AG04450 (cell line): ENCODE data around the gene LATS2. TPM values are rescaled to one million over a fixed set of nuclear protein-coding genes. Genes with fewer than 3 reads are reported as not detected.

ENCODE experiments used
- CTCF ChIA-PET: fragments of 300-600, 350-600 bp; formaldehyde crosslinking; extraction: SDS; loops from one replicate; lab custom pipeline; 2022; ENCODE audit warnings: antibody characterized with exemption, inconsistent platforms; lab: Charles Lee
- POLR2A ChIA-PET: fragments of 350-600 bp; formaldehyde crosslinking; extraction: SDS; loops from one replicate; lab custom pipeline; 2021; ENCODE audit warnings: antibody characterized with exemption, inconsistent platforms; lab: Yijun Ruan, JAX
- DNase-seq: peaks from one replicate; pipeline ENCODE4 v3.0.0-alpha.2; 2011; ENCODE audit warnings: low read depth, low spot score
- H3K27ac ChIP-seq: one replicate; pipeline ENCODE4 v1.5.1; 2012; ENCODE audit warnings: low read depth, low read length, control low read depth
- H3K27me3 ChIP-seq: one replicate; pipeline ENCODE4 v1.6.0; 2012; ENCODE audit warnings: low read length; ENCODE audit not compliant: control insufficient read depth, insufficient read depth
- H3K4me3 ChIP-seq: 2 replicates; pipeline ENCODE4 v1.5.1; 2011; ENCODE audit warnings: mild to moderate bottlenecking, low read depth, low read length, control low read depth
- H3K9me3 ChIP-seq: 2 replicates; pipeline ENCODE4 v1.5.1; 2012; ENCODE audit warnings: low read length; ENCODE audit not compliant: control insufficient read depth, insufficient read depth
- CTCF ChIP-seq: IDR thresholded peaks from 2 replicates; pipeline ENCODE4 v1.5.1; 2011; ENCODE audit warnings: low read depth, low read length, control low read depth, inconsistent platforms
- polyA plus RNA-seq: library from polyadenylated mRNA; depleted of rRNA; stranded (reverse); fragments of >200 nt; gene quantifications from 2 replicates; pipeline ENCODE4 v1.2.3, GENCODE V29; 2011

Gene LATS2
- polyA plus RNA-seq, 1 experiment = 19.3 TPM

GRCh38 chr13:21001471-21001870 lies 59.9 kb downstream of the LATS2 start:
- Histone ChIP-seq H3K27ac (no peak overlapping the region), H3K27me3 (no peaks in the 10 kb centered on the region), H3K9me3 (peaks cover 13% of the 10 kb centered on the region), H3K4me3 (no peak overlapping the region)
- ChIA-PET POLR2A (no interaction called here), CTCF (interaction anchor here (0.6 kb wide), 1 partner anchor 11 kb away, joined by 5 read pairs; no protein-coding TSS in a partner anchor)
- no peak for TF ChIP-seq CTCF
- no peak for DNase-seq

GRCh38 chr13:21000647-21001046 lies 60.7 kb downstream of the LATS2 start:
- ChIA-PET POLR2A (no interaction called here), CTCF (no interaction called here)
- no peak for DNase-seq
- peaks cover 13% of the 10 kb centered on the region for H3K9me3 ChIP-seq
- no peak overlapping the region for H3K4me3 ChIP-seq
- H3K27me3 ChIP-seq = no peaks in the 10 kb centered on the region
- H3K27ac ChIP-seq = no peak overlapping the region
- no peak for TF ChIP-seq CTCF

- DNase-seq = no peak
- peak overlapping the region; percentile 97 for H3K27ac ChIP-seq
- CTCF ChIA-PET = no interaction called here
- no peak for TF ChIP-seq CTCF
- no peak overlapping the region for H3K4me3 ChIP-seq
- no peaks in the 10 kb centered on the region for H3K27me3 ChIP-seq
- peaks cover 13% of the 10 kb centered on the region for H3K9me3 ChIP-seq
- POLR2A ChIA-PET = interaction anchor here (2.5 kb wide), 1 partner anchor 16 kb away, joined by 19 read pairs; no protein-coding TSS in a partner anchor
Observed at GRCh38 chr13:20998649-20999415, 62.6 kb downstream of the LATS2 start.

GRCh38 chr13:20997301-20998161 lies 63.9 kb downstream of the LATS2 start:
- Histone ChIP-seq H3K27ac (peak overlapping the region; percentile 97), H3K27me3 (no peaks in the 10 kb centered on the region), H3K4me3 (peak overlapping the region; percentile 8), H3K9me3 (peaks cover 13% of the 10 kb centered on the region)
- ChIA-PET POLR2A (interaction anchor here (0.6 to 2.5 kb wide), 9 partner anchors 14 to 72 kb away, joined by 3 to 19 read pairs (median 4); no protein-coding TSS in a partner anchor), CTCF (interaction anchor here (0.6 to 0.9 kb wide), 3 partner anchors 54 to 130 kb away, joined by 3 to 6 read pairs (median 3); no protein-coding TSS in a partner anchor)
- no peak for TF ChIP-seq CTCF
- DNase-seq = peak; percentile 88
